ENCODE data around the gene PRKN. TPM values are rescaled to one million over a fixed set of nuclear protein-coding genes. Genes with fewer than 3 reads are reported as not detected.

The PRKN gene
- total and polyA plus RNA-seq, 4 experiments from 2014 or later: 0.50 to 5.3 (median 2.9) TPM

GRCh38 chr6:161850562-161850961 is 877.0 kb downstream of the PRKN start:
- Histone ChIP-seq H3K36me3 (ENCODE audit: insufficient read depth, low read length) (no peaks in the 10 kb centered on the region), H3K27ac (ENCODE audit: low read depth, low read length) (no peak overlapping the region), H3K9me3 (ENCODE audit: control insufficient read depth in 1 of 2, low read length in 2 of 2) (no peaks in the 10 kb centered on the region), H3K27me3 (ENCODE audit: insufficient read depth, low read length) (no peaks in the 10 kb centered on the region), H3K4me1 (ENCODE audit: insufficient read depth, low read length) (no peaks in the 10 kb centered on the region), H3K4me3 (ENCODE audit: low read length in 2 of 2) (no peak overlapping the region)
- ChIA-PET CTCF (ENCODE audit: partially characterized antibody) (no interaction called here), POLR2A (ENCODE audit: partially characterized antibody) (no interaction called here)
- H3K27ac Mint-ChIP-seq: no peak overlapping the region
- no peaks in the 10 kb centered on the region for H3K4me1 Mint-ChIP-seq
- no peaks in the 10 kb centered on the region for H3K36me3 Mint-ChIP-seq
- H3K27me3 Mint-ChIP-seq: no peaks in the 10 kb centered on the region
- H3K4me3 Mint-ChIP-seq: no peak overlapping the region
- intact Hi-C loops (cut with micrococcal nuclease): no loop called here
- no peak for DNase-seq
- H3K9me3 Mint-ChIP-seq: peaks cover 0 to 1% (median 0%) of the 10 kb centered on the region in 8 donors

GRCh38 chr6:161847628-161848027 is 879.9 kb downstream of the PRKN start:
- Mint-ChIP-seq H3K4me3 (no peak overlapping the region), H3K36me3 (no peaks in the 10 kb centered on the region), H3K27ac (no peak overlapping the region), H3K9me3 (peaks cover 0 to 1% (median 0%) of the 10 kb centered on the region in 8 donors), H3K4me1 (no peaks in the 10 kb centered on the region), H3K27me3 (no peaks in the 10 kb centered on the region)
- no peaks in the 10 kb centered on the region for H3K36me3 ChIP-seq (ENCODE audit: insufficient read depth, low read length)
- H3K27ac ChIP-seq (ENCODE audit: low read depth, low read length): no peak overlapping the region
- no peaks in the 10 kb centered on the region for H3K9me3 ChIP-seq (ENCODE audit: control insufficient read depth in 1 of 2, low read length in 2 of 2)
- no peaks in the 10 kb centered on the region for H3K4me1 ChIP-seq (ENCODE audit: insufficient read depth, low read length)
- CTCF ChIA-PET (ENCODE audit: partially characterized antibody): no interaction called here
- DNase-seq: no peak
- no peak overlapping the region for H3K4me3 ChIP-seq (ENCODE audit: low read length in 2 of 2)
- POLR2A ChIA-PET (ENCODE audit: partially characterized antibody): no interaction called here
- no peaks in the 10 kb centered on the region for H3K27me3 ChIP-seq (ENCODE audit: insufficient read depth, low read length)
- intact Hi-C loops (cut with micrococcal nuclease): no loop called here

- CTCF ChIA-PET (ENCODE audit: partially characterized antibody): interaction anchor here (1.2 kb wide), 1 partner anchor 27 kb away, joined by 3 read pairs; no protein-coding TSS in a partner anchor
Observed at GRCh38 chr6:161844804-161845203, 882.8 kb downstream of the PRKN start.

GRCh38 chr6:161843066-161843465 is 884.5 kb downstream of the PRKN start:
- Histone ChIP-seq H3K4me3 (ENCODE audit: low read length in 2 of 2) (no peak overlapping the region), H3K27me3 (ENCODE audit: insufficient read depth, low read length) (no peaks in the 10 kb centered on the region), H3K9me3 (ENCODE audit: control insufficient read depth in 1 of 2, low read length in 2 of 2) (no peaks in the 10 kb centered on the region), H3K36me3 (ENCODE audit: insufficient read depth, low read length) (no peaks in the 10 kb centered on the region), H3K4me1 (ENCODE audit: insufficient read depth, low read length) (no peaks in the 10 kb centered on the region), H3K27ac (ENCODE audit: low read depth, low read length) (no peak overlapping the region)
- Mint-ChIP-seq H3K9me3 (peaks cover 0 to 3% (median 0%) of the 10 kb centered on the region in 8 donors), H3K27ac (no peak overlapping the region), H3K27me3 (no peaks in the 10 kb centered on the region), H3K4me1 (no peaks in the 10 kb centered on the region), H3K4me3 (no peak overlapping the region), H3K36me3 (no peaks in the 10 kb centered on the region)
- no peak for DNase-seq
- ChIA-PET POLR2A (ENCODE audit: partially characterized antibody) (no interaction called here), CTCF (ENCODE audit: partially characterized antibody) (no interaction called here)
- intact Hi-C loops (cut with micrococcal nuclease): no loop called here

More at GRCh38 chr6:161844804-161845203, 882.8 kb downstream of the PRKN start:
- H3K36me3 ChIP-seq (ENCODE audit: insufficient read depth, low read length): no peaks in the 10 kb centered on the region
- no peaks in the 10 kb centered on the region for H3K36me3 Mint-ChIP-seq
- H3K27ac Mint-ChIP-seq: no peak overlapping the region
- POLR2A ChIA-PET (ENCODE audit: partially characterized antibody): no interaction called here
- H3K4me3 Mint-ChIP-seq: no peak overlapping the region
- H3K27ac ChIP-seq (ENCODE audit: low read depth, low read length): no peak overlapping the region
- H3K9me3 ChIP-seq (ENCODE audit: control insufficient read depth in 1 of 2, low read length in 2 of 2): no peaks in the 10 kb centered on the region
- DNase-seq: no peak
- H3K27me3 ChIP-seq (ENCODE audit: insufficient read depth, low read length): no peaks in the 10 kb centered on the region
- no peaks in the 10 kb centered on the region for H3K4me1 Mint-ChIP-seq
- intact Hi-C loops (cut with micrococcal nuclease): no loop called here
- H3K9me3 Mint-ChIP-seq: peaks cover 0 to 2% (median 0%) of the 10 kb centered on the region in 8 donors
- no peak overlapping the region for H3K4me3 ChIP-seq (ENCODE audit: low read length in 2 of 2)
- no peaks in the 10 kb centered on the region for H3K27me3 Mint-ChIP-seq
- no peaks in the 10 kb centered on the region for H3K4me1 ChIP-seq (ENCODE audit: insufficient read depth, low read length)

GRCh38 chr6:161840380-161840779 is 887.2 kb downstream of the PRKN start:
- Mint-ChIP-seq H3K4me3 (no peak overlapping the region), H3K27me3 (no peaks in the 10 kb centered on the region), H3K9me3 (peaks cover 0 to 3% (median 0%) of the 10 kb centered on the region in 8 donors), H3K4me1 (no peaks in the 10 kb centered on the region), H3K27ac (no peak overlapping the region), H3K36me3 (no peaks in the 10 kb centered on the region)
- intact Hi-C loops (cut with micrococcal nuclease): no loop called here
- H3K36me3 ChIP-seq (ENCODE audit: insufficient read depth, low read length): no peaks in the 10 kb centered on the region
- no peak overlapping the region for H3K4me3 ChIP-seq (ENCODE audit: low read length in 2 of 2)
- no peaks in the 10 kb centered on the region for H3K9me3 ChIP-seq (ENCODE audit: control insufficient read depth in 1 of 2, low read length in 2 of 2)
- no peak overlapping the region for H3K27ac ChIP-seq (ENCODE audit: low read depth, low read length)
- H3K27me3 ChIP-seq (ENCODE audit: insufficient read depth, low read length): no peaks in the 10 kb centered on the region
- POLR2A ChIA-PET (ENCODE audit: partially characterized antibody): no interaction called here
- no peaks in the 10 kb centered on the region for H3K4me1 ChIP-seq (ENCODE audit: insufficient read depth, low read length)
- no peak for DNase-seq
- CTCF ChIA-PET (ENCODE audit: partially characterized antibody): interaction anchor here (0.8 kb wide), 1 partner anchor 10 kb away, joined by 4 read pairs; no protein-coding TSS in a partner anchor

GRCh38 chr6:161838306-161839035 is 889.1 kb downstream of the PRKN start:
- POLR2A ChIA-PET (ENCODE audit: partially characterized antibody): no interaction called here
- intact Hi-C loops (cut with micrococcal nuclease): no loop called here

GRCh38 chr6:161837854-161838253 is 889.7 kb downstream of the PRKN start:
- ChIA-PET POLR2A (ENCODE audit: partially characterized antibody) (no interaction called here), CTCF (ENCODE audit: partially characterized antibody) (no interaction called here)
- intact Hi-C loops (cut with micrococcal nuclease): no loop called here

More at GRCh38 chr6:161838306-161839035, 889.1 kb downstream of the PRKN start:
- H3K9me3 ChIP-seq (ENCODE audit: control insufficient read depth in 1 of 2, low read length in 2 of 2): no peaks in the 10 kb centered on the region
- no peaks in the 10 kb centered on the region for H3K27me3 Mint-ChIP-seq
- no peak overlapping the region for H3K4me3 Mint-ChIP-seq
- H3K4me1 ChIP-seq (ENCODE audit: insufficient read depth, low read length): no peaks in the 10 kb centered on the region
- H3K9me3 Mint-ChIP-seq: peaks cover 0 to 3% (median 0%) of the 10 kb centered on the region in 8 donors
- H3K27me3 ChIP-seq (ENCODE audit: insufficient read depth, low read length): no peaks in the 10 kb centered on the region
- no peaks in the 10 kb centered on the region for H3K4me1 Mint-ChIP-seq
- no peaks in the 10 kb centered on the region for H3K36me3 ChIP-seq (ENCODE audit: insufficient read depth, low read length)
- no peak overlapping the region for H3K4me3 ChIP-seq (ENCODE audit: low read length in 2 of 2)
- CTCF ChIA-PET (ENCODE audit: partially characterized antibody): no interaction called here
- H3K36me3 Mint-ChIP-seq: no peaks in the 10 kb centered on the region
- no peak for DNase-seq
- H3K27ac ChIP-seq (ENCODE audit: low read depth, low read length): no peak overlapping the region
- no peak overlapping the region for H3K27ac Mint-ChIP-seq

More at GRCh38 chr6:161837854-161838253, 889.7 kb downstream of the PRKN start:
- Histone ChIP-seq H3K9me3 (ENCODE audit: control insufficient read depth in 1 of 2, low read length in 2 of 2) (no peaks in the 10 kb centered on the region), H3K27ac (ENCODE audit: low read depth, low read length) (no peak overlapping the region), H3K27me3 (ENCODE audit: insufficient read depth, low read length) (no peaks in the 10 kb centered on the region), H3K4me1 (ENCODE audit: insufficient read depth, low read length) (no peaks in the 10 kb centered on the region), H3K36me3 (ENCODE audit: insufficient read depth, low read length) (no peaks in the 10 kb centered on the region), H3K4me3 (ENCODE audit: low read length in 2 of 2) (no peak overlapping the region)
- Mint-ChIP-seq H3K4me1 (no peaks in the 10 kb centered on the region), H3K27me3 (no peaks in the 10 kb centered on the region), H3K9me3 (peaks cover 0 to 3% (median 0%) of the 10 kb centered on the region in 8 donors), H3K36me3 (no peaks in the 10 kb centered on the region), H3K4me3 (no peak overlapping the region), H3K27ac (no peak overlapping the region)
- DNase-seq: no peak
